ENCODE measurements around the gene THRA.

THRA gene

GRCh38 chr17:40062329-40063186 lies at the start of gene THRA:
Gene THRA, plus strand, starts transcription at chr17:40062965. Its CDS starts 11,524 bp downstream, at chr17:40074489.
- DNase-seq, result peak; percentile 37

- no peak for DNase-seq
Observed at GRCh38 chr17:40014375-40014980, 48.3 kb upstream of the THRA start.

- no peak for DNase-seq
Observed at GRCh38 chr17:40015005-40015997, 47.5 kb upstream of the THRA start, which contains the start of gene CSF3. Gene CSF3, plus strand, starts transcription at chr17:40015440. Its CDS starts 35 bp downstream, at chr17:40015475.

DNA sequence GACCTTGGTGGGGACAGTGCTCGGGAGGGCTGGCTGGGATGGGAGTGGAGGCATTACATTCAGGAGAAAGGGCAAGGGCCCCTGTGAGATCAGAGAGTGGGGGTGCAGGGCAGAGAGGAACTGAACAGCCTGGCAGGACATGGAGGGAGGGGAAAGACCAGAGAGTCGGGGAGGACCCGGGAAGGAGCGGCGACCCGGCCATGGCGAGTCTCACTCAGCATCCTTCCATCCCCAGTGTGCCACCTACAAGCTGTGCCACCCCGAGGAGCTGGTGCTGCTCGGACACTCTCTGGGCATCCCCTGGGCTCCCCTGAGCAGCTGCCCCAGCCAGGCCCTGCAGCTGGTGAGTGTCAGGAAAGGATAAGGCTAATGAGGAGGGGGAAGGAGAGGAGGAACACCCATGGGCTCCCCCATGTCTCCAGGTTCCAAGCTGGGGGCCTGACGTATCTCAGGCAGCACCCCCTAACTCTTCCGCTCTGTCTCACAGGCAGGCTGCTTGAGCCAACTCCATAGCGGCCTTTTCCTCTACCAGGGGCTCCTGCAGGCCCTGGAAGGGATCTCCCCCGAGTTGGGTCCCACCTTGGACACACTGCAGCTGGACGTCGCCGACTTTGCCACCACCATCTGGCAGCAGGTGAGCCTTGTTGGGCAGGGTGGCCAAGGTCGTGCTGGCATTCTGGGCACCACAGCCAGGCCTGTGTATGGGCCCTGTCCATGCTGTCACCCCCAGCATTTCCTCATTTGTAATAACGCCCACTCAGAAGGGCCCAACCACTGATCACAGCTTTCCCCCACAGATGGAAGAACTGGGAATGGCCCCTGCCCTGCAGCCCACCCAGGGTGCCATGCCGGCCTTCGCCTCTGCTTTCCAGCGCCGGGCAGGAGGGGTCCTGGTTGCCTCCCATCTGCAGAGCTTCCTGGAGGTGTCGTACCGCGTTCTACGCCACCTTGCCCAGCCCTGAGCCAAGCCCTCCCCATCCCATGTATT lies 46.5 kb upstream of the THRA start:
- no peak for DNase-seq

GRCh38 chr17:40017422-40018080 lies 45.2 kb upstream of the THRA start:
- no peak for DNase-seq

DNA sequence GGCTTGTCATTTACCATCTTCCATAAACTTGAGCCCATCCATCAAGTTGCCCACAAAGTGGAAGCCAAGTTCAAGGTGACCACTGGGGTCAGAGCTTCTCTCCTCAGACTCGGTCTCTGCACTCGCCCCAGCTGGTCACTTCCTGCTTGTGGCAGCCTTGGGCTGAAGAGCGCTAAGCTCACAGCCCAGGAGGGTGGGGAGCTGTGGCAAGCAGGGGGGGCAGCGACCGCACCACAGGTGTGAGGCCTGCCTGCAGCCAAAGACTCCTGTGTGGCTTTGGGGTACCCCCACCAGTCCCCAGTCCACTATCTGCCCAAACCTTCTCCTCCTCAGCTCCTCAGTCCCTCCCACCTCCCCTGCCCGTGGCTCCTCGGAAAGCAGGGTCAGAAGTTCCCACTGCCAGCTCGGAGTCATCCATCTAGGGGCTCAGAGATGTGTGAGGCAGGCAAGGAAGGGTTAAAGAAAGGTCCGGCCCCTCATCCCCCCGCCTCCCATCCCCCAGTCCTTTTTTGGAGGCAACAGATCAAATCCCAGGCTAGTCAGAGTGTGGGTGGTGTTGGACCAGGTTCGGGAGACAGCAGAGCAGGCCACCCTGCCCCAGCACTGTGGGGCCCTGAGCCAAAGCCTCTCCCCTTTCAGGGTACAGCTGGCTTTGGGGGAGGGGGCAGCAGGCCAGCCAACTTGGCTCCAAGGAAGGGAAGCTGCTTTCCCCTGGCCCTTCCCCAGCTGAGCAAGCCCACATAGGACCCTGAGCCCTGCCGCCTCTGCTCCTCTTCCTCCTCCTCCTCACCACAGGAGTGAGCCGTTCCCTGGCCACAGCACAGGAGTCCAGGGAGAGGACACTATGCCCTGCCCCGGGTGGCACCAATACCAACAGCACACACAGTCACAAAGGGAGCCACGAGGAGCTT lies 44.3 kb upstream of the THRA start:
- no peak for DNase-seq

DNA sequence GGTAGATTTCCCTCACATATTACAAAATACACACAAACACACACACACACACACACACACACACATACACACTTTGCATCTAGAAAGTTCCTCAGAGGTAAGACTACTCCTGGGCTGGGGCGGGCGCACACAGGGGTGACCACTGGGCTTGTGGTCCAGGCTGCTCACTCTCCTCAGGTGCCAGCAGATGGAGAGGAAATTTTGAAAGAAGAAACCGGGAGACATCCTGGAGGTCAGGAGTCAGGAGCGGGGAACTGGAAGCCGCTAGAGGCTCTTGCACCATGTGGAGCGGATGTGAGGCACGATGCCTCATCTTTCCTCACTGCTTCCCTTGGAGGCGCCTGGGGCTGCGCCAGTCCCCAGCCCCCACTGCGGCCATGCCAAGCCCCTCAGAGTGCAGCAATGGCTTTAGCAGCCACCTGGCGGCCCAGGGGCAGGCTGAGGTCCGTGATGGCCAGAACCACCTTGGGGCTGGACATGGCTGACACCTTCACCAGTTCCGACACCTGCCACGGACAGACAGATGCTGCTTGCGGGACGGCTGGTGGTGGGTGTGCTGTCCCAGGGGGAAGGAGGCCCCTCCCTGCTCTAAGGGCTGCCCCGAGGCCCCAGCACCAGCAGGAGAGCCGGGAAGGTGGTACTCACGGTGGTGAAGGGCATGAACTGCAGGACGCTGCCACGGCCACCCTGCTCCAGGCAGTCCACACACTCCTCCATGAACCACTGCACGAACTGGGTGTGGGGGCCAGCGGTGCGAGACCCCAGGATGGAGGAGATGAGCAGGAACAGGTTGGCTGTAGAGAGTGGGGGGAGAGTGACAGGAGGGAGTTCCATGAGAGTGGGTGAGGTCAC lies 43.4 kb upstream of the THRA start:
- DNase-seq, result no peak

GRCh38 chr17:40020146-40020545 lies 42.6 kb upstream of the THRA start:
- no peak for DNase-seq

- DNase-seq, result no peak
Observed at GRCh38 chr17:40021451-40021971, 41.3 kb upstream of the THRA start.

- no peak for DNase-seq
Observed at GRCh38 chr17:40022497-40022896, 40.3 kb upstream of the THRA start.

DNA sequence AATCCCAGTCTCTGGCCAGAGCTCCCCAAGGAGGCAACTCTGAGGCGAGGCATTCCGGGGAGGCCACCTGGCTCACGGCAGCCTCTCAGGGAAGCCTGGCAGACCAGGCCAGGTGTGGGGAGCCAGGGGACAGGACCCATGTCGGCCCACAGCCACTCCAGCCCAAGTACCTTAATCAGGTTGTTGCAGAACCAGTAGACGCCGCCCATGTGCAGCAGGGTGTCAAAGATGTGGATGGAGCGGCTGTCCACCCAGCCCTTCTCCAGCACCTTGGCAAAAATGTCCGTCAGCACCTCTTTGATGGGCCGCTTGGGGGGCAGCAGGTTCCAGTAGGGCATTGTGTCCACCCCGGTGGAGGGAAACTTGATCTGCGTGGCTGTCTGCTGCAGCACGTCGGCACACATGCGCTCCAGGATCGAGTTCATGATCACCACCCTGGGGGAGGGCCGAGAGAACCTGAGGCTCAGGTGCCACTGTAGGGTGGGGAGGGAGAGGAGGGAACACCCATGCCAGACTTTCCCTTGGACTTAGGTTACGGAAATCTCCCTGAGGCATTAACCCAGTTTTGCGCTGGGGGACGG lies 39.7 kb upstream of the THRA start:
- no peak for DNase-seq

- no peak for DNase-seq
Observed at GRCh38 chr17:40023590-40024292, 39.0 kb upstream of the THRA start.

GRCh38 chr17:40024901-40025300 lies 37.9 kb upstream of the THRA start:
- DNase-seq, result no peak

GRCh38 chr17:40025559-40025958 lies 37.2 kb upstream of the THRA start:
- DNase-seq, result no peak

GRCh38 chr17:40025991-40026815 lies 36.6 kb upstream of the THRA start:
- DNase-seq, result no peak

- DNase-seq, result peak; percentile 78
Observed at GRCh38 chr17:40026816-40027613, 35.8 kb upstream of the THRA start.

Measured in stimulated activated CD4-positive, alpha-beta T cell treated with anti-CD3 and anti-CD28 coated beads, Interleukin-1b, Interleukin-23, amount 100 ng/mL, for 48 hours (primary cell).